GM12864 (cell line): ENCODE results near the gene CDX1.

Experiments used
- DNase-seq: peaks from one replicate; pipeline ENCODE4 v3.0.0-alpha.2; 2011; ENCODE audit warnings: low read depth
- H3K4me3 ChIP-seq: 2 replicates; pipeline ENCODE4 v1.5.1; 2011; ENCODE audit warnings: mild to moderate bottlenecking, low read depth, low read length, control low read depth
- CTCF ChIP-seq: IDR thresholded peaks from 2 replicates; pipeline ENCODE4 v1.5.1; 2011; ENCODE audit warnings: low read depth, mild to moderate bottlenecking, moderate library complexity, low read length, control low read depth, inconsistent platforms; ENCODE audit errors: missing control alignments

CDX1 gene

GRCh38 chr5:150182774-150183173 lies 16.2 kb downstream of the CDX1 start:
- H3K4me3 ChIP-seq: no peak overlapping the region
- TF ChIP-seq CTCF: no peak
- DNase-seq: no peak

- TF ChIP-seq CTCF: no peak
- DNase-seq: no peak
- no peak overlapping the region for H3K4me3 ChIP-seq
Measured at GRCh38 chr5:150183436-150183835, 16.9 kb downstream of the CDX1 start.

- DNase-seq: no peak
- H3K4me3 ChIP-seq: no peak overlapping the region
- no peak for TF ChIP-seq CTCF
Measured at GRCh38 chr5:150184006-150184405, 17.4 kb downstream of the CDX1 start.

GRCh38 chr5:150184990-150185912 lies 18.7 kb downstream of the CDX1 start:
- TF ChIP-seq CTCF: no peak
- H3K4me3 ChIP-seq: no peak overlapping the region
- no peak for DNase-seq

GRCh38 chr5:150186137-150186536 lies 19.6 kb downstream of the CDX1 start:
- DNase-seq: no peak
- no peak for TF ChIP-seq CTCF
- no peak overlapping the region for H3K4me3 ChIP-seq

GRCh38 chr5:150186897-150187296 lies 20.3 kb downstream of the CDX1 start:
- DNase-seq: no peak
- TF ChIP-seq CTCF: no peak
- H3K4me3 ChIP-seq: no peak overlapping the region
